Suprapubic skin (tissue), 4 donors: Measurements from ENCODE around the gene VSTM2B.

ENCODE experiments used
- EP300 ChIP-seq: sonication (generic); formaldehyde crosslinking; IDR thresholded peaks from one replicate; pipeline ENCODE4 v1.6.1; 2017; ENCODE audit warnings: antibody characterized with exemption
- POLR2A ChIP-seq, 2 donors: fragments of 450-650 bp; IDR thresholded peaks; one replicate each; pipeline ENCODE4 v1.6.1; 2017; ENCODE audit warnings: antibody characterized with exemption in 2 of 2, mild to moderate bottlenecking in 2 of 2, moderate library complexity in 2 of 2
- POLR2AphosphoS5 ChIP-seq, 3 donors: sonication (generic); formaldehyde crosslinking; IDR thresholded peaks; one replicate each; pipeline ENCODE4 v1.6.1; 2017; ENCODE audit warnings: antibody characterized with exemption in 3 of 3
- TF ChIP-seq, protein P1 (sequence below), 2 donors: fragments of 200-600 bp in 1 of 2; fragments of 450-650 bp in 1 of 2; sonication (generic) in 1 of 2; IDR thresholded peaks; one replicate each; pipeline ENCODE4 v1.5.1; 2016 to 2019; ENCODE audit warnings: antibody characterized with exemption in 2 of 2, mild to moderate bottlenecking in 1 of 2, moderate library complexity in 1 of 2

DNA sequence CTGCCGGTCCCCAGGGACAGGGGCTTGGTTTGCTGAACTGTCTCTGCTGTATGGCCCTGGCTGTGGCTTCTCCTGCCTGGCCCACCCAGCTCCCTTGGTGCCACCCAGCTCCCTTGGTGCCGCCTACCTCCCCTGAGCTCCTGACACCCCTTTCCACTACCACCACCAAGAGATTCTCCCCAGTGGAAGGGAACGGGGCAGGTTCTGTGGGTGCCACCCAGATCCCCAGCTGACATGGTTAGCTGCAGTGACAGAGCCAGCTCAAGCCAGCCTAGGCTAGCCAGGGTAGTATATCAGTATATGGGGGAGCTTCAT, 51.8 kb downstream of the VSTM2B start:
- TF ChIP-seq POLR2A (IDR thresholded peaks at IDR 0.05) (no peak), POLR2AphosphoS5 (IDR thresholded peaks at IDR 0.05) (no peak), EP300 (no peak)
- TF ChIP-seq, protein P1, sequence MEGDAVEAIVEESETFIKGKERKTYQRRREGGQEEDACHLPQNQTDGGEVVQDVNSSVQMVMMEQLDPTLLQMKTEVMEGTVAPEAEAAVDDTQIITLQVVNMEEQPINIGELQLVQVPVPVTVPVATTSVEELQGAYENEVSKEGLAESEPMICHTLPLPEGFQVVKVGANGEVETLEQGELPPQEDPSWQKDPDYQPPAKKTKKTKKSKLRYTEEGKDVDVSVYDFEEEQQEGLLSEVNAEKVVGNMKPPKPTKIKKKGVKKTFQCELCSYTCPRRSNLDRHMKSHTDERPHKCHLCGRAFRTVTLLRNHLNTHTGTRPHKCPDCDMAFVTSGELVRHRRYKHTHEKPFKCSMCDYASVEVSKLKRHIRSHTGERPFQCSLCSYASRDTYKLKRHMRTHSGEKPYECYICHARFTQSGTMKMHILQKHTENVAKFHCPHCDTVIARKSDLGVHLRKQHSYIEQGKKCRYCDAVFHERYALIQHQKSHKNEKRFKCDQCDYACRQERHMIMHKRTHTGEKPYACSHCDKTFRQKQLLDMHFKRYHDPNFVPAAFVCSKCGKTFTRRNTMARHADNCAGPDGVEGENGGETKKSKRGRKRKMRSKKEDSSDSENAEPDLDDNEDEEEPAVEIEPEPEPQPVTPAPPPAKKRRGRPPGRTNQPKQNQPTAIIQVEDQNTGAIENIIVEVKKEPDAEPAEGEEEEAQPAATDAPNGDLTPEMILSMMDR (IDR thresholded peaks at IDR 0.05) = no peak
